ENCODE results near the gene MBD5. TPM values are rescaled to one million over a fixed set of nuclear protein-coding genes. Genes with fewer than 3 reads are reported as not detected.

The MBD5 gene
- total RNA-seq, 4 donors from 2014 or later, result 22.9 to 44.2 (median 40.2) TPM

DNA sequence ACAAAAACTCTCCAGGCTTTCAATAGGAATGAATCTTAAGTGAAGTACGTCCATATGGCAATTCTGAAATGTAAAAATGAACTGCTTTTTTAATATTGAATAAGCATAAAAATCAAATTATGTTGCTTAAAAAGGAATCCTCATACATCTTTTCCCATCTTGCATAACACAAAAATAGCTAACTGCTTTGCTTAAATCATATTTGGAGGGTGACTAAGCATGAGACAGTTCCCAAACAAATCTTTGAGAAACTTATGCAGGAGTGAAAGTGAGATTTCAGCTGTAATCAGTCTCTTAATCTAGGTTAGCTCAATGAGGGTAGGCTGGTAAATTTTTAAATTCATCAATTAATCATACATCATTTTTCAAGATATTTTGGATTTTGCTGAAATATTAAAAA lies 111.5 kb downstream of the MBD5 start:
- H3K4me3 ChIP-seq, result no peak overlapping the region
- no peaks in the 10 kb centered on the region for H3K9me3 ChIP-seq
- no peaks in the 10 kb centered on the region for H3K36me3 ChIP-seq
- H3K27ac ChIP-seq, result no peak overlapping the region
- H3K27me3 ChIP-seq, result no peaks in the 10 kb centered on the region
- no peaks in the 10 kb centered on the region for H3K4me1 ChIP-seq
- TF ChIP-seq, protein P1, sequence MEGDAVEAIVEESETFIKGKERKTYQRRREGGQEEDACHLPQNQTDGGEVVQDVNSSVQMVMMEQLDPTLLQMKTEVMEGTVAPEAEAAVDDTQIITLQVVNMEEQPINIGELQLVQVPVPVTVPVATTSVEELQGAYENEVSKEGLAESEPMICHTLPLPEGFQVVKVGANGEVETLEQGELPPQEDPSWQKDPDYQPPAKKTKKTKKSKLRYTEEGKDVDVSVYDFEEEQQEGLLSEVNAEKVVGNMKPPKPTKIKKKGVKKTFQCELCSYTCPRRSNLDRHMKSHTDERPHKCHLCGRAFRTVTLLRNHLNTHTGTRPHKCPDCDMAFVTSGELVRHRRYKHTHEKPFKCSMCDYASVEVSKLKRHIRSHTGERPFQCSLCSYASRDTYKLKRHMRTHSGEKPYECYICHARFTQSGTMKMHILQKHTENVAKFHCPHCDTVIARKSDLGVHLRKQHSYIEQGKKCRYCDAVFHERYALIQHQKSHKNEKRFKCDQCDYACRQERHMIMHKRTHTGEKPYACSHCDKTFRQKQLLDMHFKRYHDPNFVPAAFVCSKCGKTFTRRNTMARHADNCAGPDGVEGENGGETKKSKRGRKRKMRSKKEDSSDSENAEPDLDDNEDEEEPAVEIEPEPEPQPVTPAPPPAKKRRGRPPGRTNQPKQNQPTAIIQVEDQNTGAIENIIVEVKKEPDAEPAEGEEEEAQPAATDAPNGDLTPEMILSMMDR (IDR thresholded peaks at IDR 0.05), result no peak
- TF ChIP-seq POLR2A (IDR thresholded peaks at IDR 0.05), result no peak
- DNase-seq, result no peak

DNA sequence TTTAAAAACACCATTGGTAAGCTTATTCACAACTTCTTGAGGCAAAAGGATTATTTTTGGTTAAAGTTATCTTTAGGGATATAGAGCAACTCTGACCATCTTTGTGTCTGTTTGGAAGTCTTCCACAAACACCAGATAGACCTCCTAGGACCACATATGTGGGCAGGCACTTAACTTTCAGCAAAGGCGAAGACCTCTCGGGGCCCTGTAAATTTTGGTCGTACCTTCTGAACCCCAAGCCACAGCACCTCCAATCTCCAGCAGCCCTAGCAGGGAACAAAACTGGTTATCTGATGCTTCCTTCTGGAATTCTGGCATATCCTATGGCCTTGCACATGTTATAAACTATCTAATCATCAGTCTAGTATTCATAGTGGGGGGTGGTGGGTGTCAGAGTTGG lies 114.8 kb downstream of the MBD5 start:
- DNase-seq, result no peak
- H3K36me3 ChIP-seq, result no peaks in the 10 kb centered on the region
- no peaks in the 10 kb centered on the region for H3K4me1 ChIP-seq
- no peaks in the 10 kb centered on the region for H3K27me3 ChIP-seq
- no peak overlapping the region for H3K4me3 ChIP-seq
- H3K9me3 ChIP-seq, result no peaks in the 10 kb centered on the region
- TF ChIP-seq POLR2A (IDR thresholded peaks at IDR 0.05), result no peak
- TF ChIP-seq, protein P1 (IDR thresholded peaks at IDR 0.05), result no peak
- no peak overlapping the region for H3K27ac ChIP-seq

DNA sequence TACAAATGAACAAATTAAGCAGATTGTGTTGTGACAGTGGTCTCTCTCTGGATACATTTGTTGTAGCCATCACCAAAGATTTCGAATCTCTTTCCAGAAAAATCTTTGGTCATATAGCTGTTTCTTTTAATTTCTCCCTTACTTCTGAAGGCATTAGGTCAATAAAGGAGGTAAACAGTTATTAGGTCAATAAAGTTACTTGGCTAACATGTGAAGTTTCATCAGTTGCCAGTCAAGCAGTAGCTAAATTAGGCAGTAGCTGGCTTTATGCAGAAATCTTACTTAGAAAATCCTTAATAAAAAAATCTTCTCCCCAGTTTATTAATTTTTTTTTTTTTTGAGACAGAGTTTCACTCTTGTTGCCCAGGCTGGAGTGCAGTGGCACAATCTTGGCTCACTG lies 115.5 kb downstream of the MBD5 start:
- no peak overlapping the region for H3K27ac ChIP-seq

DNA sequence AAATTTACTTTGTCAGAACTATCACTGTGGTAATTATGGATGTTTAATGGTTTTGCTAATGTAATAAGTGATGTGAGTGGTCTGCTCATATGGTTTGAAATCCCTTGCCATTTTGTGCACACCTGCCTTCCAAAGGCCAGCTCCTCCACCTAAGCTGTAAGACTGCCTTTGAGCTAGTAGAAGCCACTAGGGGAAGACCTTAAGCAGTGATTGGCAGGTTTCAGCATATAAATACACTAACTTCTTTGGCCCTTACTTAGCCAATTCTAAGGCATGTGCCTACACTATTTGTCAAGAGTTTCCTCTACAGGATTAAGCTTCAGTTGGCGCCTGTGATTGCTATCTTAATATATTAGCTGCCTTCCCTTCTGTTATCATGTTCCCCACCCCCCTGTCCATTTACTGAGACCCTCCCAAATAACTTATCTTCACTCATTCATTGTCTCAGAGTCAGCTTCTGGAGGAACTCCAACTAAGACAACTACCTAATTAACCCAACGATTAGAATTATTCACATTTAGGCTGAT lies 141.1 kb downstream of the MBD5 start:
- Histone ChIP-seq H3K9me3 (no peaks in the 10 kb centered on the region), H3K27ac (no peak overlapping the region), H3K4me3 (no peak overlapping the region), H3K36me3 (no peaks in the 10 kb centered on the region), H3K4me1 (no peaks in the 10 kb centered on the region), H3K27me3 (no peaks in the 10 kb centered on the region)
- DNase-seq, result no peak
- TF ChIP-seq, protein P1 (IDR thresholded peaks at IDR 0.05), result no peak
- no peak for TF ChIP-seq POLR2A (IDR thresholded peaks at IDR 0.05)

More for the DNA sequence above, 115.5 kb downstream of the MBD5 start:
- no peaks in the 10 kb centered on the region for H3K36me3 ChIP-seq
- DNase-seq, result no peak
- no peak for TF ChIP-seq POLR2A (IDR thresholded peaks at IDR 0.05)
- TF ChIP-seq, protein P1 (IDR thresholded peaks at IDR 0.05), result no peak
- H3K4me1 ChIP-seq, result no peaks in the 10 kb centered on the region
- H3K27me3 ChIP-seq, result no peaks in the 10 kb centered on the region
- no peak overlapping the region for H3K4me3 ChIP-seq
- no peaks in the 10 kb centered on the region for H3K9me3 ChIP-seq

DNA sequence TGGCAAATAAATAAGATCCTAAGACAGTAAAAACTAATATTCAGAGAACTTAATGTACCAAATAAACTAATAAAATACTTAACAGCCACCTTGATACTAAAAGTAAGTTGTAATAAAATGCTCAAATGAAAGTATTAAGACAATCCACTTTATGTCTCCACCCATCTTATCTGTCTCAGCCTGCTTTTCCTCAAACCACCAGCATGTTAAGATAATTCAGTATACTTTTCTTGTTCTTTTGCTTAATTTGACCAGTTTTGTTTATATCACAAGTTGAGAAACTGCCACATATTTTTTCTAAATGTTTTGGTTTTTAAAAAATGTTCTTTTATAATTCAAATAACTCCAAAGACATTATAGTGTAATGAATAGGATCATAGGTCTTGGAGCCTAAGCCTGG lies 142.0 kb downstream of the MBD5 start:
- Histone ChIP-seq H3K4me1 (no peaks in the 10 kb centered on the region), H3K36me3 (no peaks in the 10 kb centered on the region)
- no peak for DNase-seq

More for the DNA sequence above, 142.0 kb downstream of the MBD5 start:
- H3K9me3 ChIP-seq, result no peaks in the 10 kb centered on the region
- H3K27ac ChIP-seq, result no peak overlapping the region
- no peak overlapping the region for H3K4me3 ChIP-seq
- no peak for TF ChIP-seq POLR2A (IDR thresholded peaks at IDR 0.05)
- TF ChIP-seq, protein P1 (IDR thresholded peaks at IDR 0.05), result no peak
- H3K27me3 ChIP-seq, result no peaks in the 10 kb centered on the region

All from Peyer's patch (tissue), 4 donors.